K562 (cell line): ENCODE results near the gene DLST. TPM values are rescaled to one million over a fixed set of nuclear protein-coding genes. Genes with fewer than 3 reads are reported as not detected.
A peak's percentile ranks its signal among the peaks of the same experiment; 100 is the strongest.

Experiments used
- ARHGAP35 ChIP-seq: fragments of 450-650 bp; IDR thresholded peaks from 2 replicates; pipeline ENCODE4 v1.6.1; 2018; ENCODE audit not compliant: partially characterized antibody
- BRD9 ChIP-seq: fragments of 450-650 bp; IDR thresholded peaks from 2 replicates; pipeline ENCODE4 v1.6.1; 2018; ENCODE audit warnings: low read depth; ENCODE audit not compliant: partially characterized antibody
- CAMTA2 ChIP-seq: fragments of 250-450 bp; sonication (Bioruptor Pico); conservative IDR thresholded peaks from 2 replicates; pipeline ENCODE4 v1.5.1; 2022
- EP400 ChIP-seq: fragments of 450-650 bp; IDR thresholded peaks from 2 replicates; pipeline ENCODE4 v1.6.1; 2017; ENCODE audit warnings: antibody characterized with exemption, mild to moderate bottlenecking, moderate library complexity
- FIP1L1 ChIP-seq: fragments of 200-400 bp; formaldehyde crosslinking; IDR thresholded peaks from 2 replicates; pipeline ENCODE4 v1.6.1; 2018; ENCODE audit warnings: mild to moderate bottlenecking, low read depth, low read length; ENCODE audit not compliant: poor library complexity, severe bottlenecking
- FOXM1 ChIP-seq, 2 experiments: fragments of 450-650 bp in 1 of 2; sonication (generic) in 1 of 2; formaldehyde crosslinking in 1 of 2; IDR thresholded peaks; 2 replicates each; pipeline versions ENCODE4 v1.6.1 to v1.9.0; 2017 to 2022; ENCODE audit warnings: low read depth in 2 of 2, mild to moderate bottlenecking in 2 of 2, missing genetic modification reagents in 1 of 2, moderate library complexity in 1 of 2
- GABPB2 ChIP-seq: fragments of 250-450 bp; sonication (Bioruptor Pico); conservative IDR thresholded peaks from 2 replicates; pipeline ENCODE4 v1.5.1; 2021; ENCODE audit warnings: mild to moderate bottlenecking
- GATAD2B ChIP-seq: fragments of 450-650 bp; IDR thresholded peaks from 2 replicates; pipeline ENCODE4 v1.6.1; 2017; ENCODE audit warnings: mild to moderate bottlenecking, borderline replicate concordance
- MYNN ChIP-seq, 2 experiments: sonication (generic); formaldehyde crosslinking in 1 of 2; IDR thresholded peaks; 2 replicates each; pipeline versions ENCODE4 v1.5.0 to v1.6.1; 2016 to 2020; ENCODE audit warnings: antibody characterized with exemption in 1 of 2, missing genetic modification reagents in 1 of 2
- NCOR1 ChIP-seq: fragments of 450-650 bp; IDR thresholded peaks from 2 replicates; pipeline ENCODE4 v1.6.1; 2016; ENCODE audit warnings: mild to moderate bottlenecking, moderate library complexity
- NONO ChIP-seq, 2 experiments: fragments of 200-400 bp in 1 of 2; fragments of 450-650 bp in 1 of 2; formaldehyde crosslinking in 1 of 2; IDR thresholded peaks; 2 replicates each; pipeline ENCODE4 v1.6.1; 2017; ENCODE audit warnings: low read depth in 2 of 2, mild to moderate bottlenecking in 2 of 2, moderate library complexity in 2 of 2, low read length in 1 of 2
- PRMT5 ChIP-seq: sonication (generic); formaldehyde crosslinking; IDR thresholded peaks from 2 replicates; pipeline ENCODE4 v1.5.0; 2020; ENCODE audit warnings: missing genetic modification reagents
- SAFB2 ChIP-seq: fragments of 200-400 bp; formaldehyde crosslinking; IDR thresholded peaks from 2 replicates; pipeline ENCODE4 v1.6.1; 2018; ENCODE audit warnings: borderline replicate concordance, low read length, low read depth, moderate library complexity; ENCODE audit not compliant: severe bottlenecking
- SIN3A ChIP-seq, 2 experiments: fragments of 150-350 bp in 1 of 2; IDR thresholded peaks; 2 replicates each; pipeline ENCODE4 v1.6.1; 2011 to 2016; ENCODE audit warnings: borderline replicate concordance in 2 of 2, low read depth in 2 of 2, low read length in 2 of 2, mild to moderate bottlenecking in 2 of 2, moderate library complexity in 2 of 2; ENCODE audit not compliant: control insufficient read depth in 1 of 2
- SIX5 ChIP-seq, 2 experiments: IDR thresholded peaks; 2 replicates each; pipeline ENCODE4 v1.6.1; 2011; ENCODE audit warnings: low read length in 2 of 2, borderline replicate concordance in 1 of 2, low read depth in 1 of 2, mild to moderate bottlenecking in 1 of 2, moderate library complexity in 1 of 2; ENCODE audit not compliant: insufficient read depth in 1 of 2
- SMARCB1 ChIP-seq: IDR thresholded peaks from 2 replicates; pipeline ENCODE4 v1.6.1; 2011; ENCODE audit warnings: improper control_type of control experiment, low read depth; ENCODE audit not compliant: insufficient read length
- SNIP1 ChIP-seq: fragments of 450-650 bp; IDR thresholded peaks from 2 replicates; pipeline ENCODE4 v1.7.1; 2017; ENCODE audit warnings: low read depth, mild to moderate bottlenecking
- SUPT5H ChIP-seq: fragments of 450-650 bp; IDR thresholded peaks from 2 replicates; pipeline ENCODE4 v1.6.1; 2016
- polyA plus RNA-seq, 8 experiments: library from polyadenylated mRNA; depleted of rRNA in 4 of 8; stranded (reverse) in 5 of 8; unstranded in 3 of 8; fragments of >200 nt; fragmentation: Nextera tagmentation in 2 of 8; fragmentation: Illumina TruSeq in 1 of 8; extraction: Ambion mirVana in 2 of 8; extraction: Trizol in 1 of 8; gene quantifications; 2 replicates each; pipeline versions ENCODE4 v1.2.1 to v1.2.3, GENCODE V29; 2011 to 2014; ENCODE audit warnings: inconsistent platforms in 1 of 8, missing spikeins in 1 of 8
- total RNA-seq, 7 experiments: library from RNA; depleted of rRNA in 6 of 7; stranded (reverse); fragments of >200 nt in 6 of 7; fragmentation: Illumina TruSeq in 2 of 7; extraction: Trizol in 2 of 7; gene quantifications; 2 replicates each; pipeline versions ENCODE4 v1.2.1 to v1.2.3, GENCODE V29; 2011 to 2021; ENCODE audit warnings: low replicate concordance in 1 of 7
- TF ChIP-seq, protein P1 (sequence below): fragments of 200-800 bp; sonication (Bioruptor generic); IDR thresholded peaks from 2 replicates; pipeline ENCODE4 v1.6.1; 2017; ENCODE audit warnings: missing genetic modification characterization, missing compliant biosample characterization
- TF ChIP-seq, protein P2 (sequence below): fragments of 450-650 bp; IDR thresholded peaks from 2 replicates; pipeline ENCODE4 v1.6.1; 2016; ENCODE audit warnings: borderline replicate concordance
- TF ChIP-seq, protein P3 (sequence below): sonication (generic); IDR thresholded peaks from 2 replicates; pipeline ENCODE4 v1.6.1; 2016

DLST gene
- total and polyA plus RNA-seq, 9 of the 15 experiments (the other 6 are each of a cell fraction or from before 2014, with no cell fraction given), result 3.0 to 73.7 (median 45.4) TPM

DNA sequence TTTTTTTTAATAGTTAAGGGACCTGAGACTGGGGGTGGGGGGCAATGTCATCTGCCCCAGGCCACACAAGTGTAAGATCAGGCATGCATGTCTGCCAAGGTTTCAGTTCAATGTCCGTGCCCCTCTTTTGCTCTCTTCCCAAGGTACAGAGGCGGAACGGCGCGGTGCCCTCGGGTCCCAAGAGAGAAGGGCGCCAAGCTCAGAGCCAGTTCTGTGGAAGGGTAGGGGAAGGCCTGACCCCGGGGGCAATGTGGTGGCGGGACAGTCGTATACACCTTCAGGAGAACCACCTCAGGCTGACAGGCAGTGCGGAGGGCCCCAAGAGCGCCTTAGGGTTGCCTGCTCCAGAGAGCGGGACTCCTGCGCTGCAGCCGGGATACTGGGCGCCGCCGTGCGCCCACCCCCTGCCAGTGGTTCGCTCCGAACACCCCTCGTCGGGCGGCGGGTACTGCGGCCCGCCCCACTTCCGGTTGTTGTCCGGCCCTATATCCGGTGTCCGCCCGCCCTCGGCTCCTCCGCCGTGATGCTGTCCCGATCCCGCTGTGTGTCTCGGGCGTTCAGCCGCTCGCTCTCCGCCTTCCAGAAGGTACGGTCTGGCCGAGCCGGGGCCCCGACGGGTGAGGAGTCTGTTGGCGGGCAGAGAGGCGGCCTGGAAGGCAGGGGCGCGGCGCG is at the start of gene DLST (continued):
- TF ChIP-seq SAFB2 (no peak), SUPT5H (peak; percentile 72), CAMTA2 (CRISPR knock-in tag) (0 out of 2 replicates have a peak, but pooled peaks have one; percentile 11), EP400 (peak; percentile 46), GABPB2 (CRISPR knock-in tag) (no peak), SNIP1 (no peak), BRD9 (no peak), SIX5 (IDR thresholded peaks at IDR 0.05; ENCODE audit: borderline replicate concordance in 1 of 2, insufficient read depth in 1 of 2, low read depth in 1 of 2, low read length in 2 of 2) (peak; percentile 51; a peak in 3 of 4 replicates), SMARCB1 (no peak), NCOR1 (0 out of 2 replicates have a peak, but pooled peaks have one; percentile 5), FIP1L1 (no peak), GATAD2B (peak; percentile 41; the same call in 1 of the 2 replicates), ARHGAP35 (no peak), FOXM1 (IDR thresholded peaks at IDR 0.05; ENCODE audit: low read depth) (peak; percentile 49; the same call in 1 of the 2 replicates), FOXM1 (CRISPR knock-in tag; IDR thresholded peaks at IDR 0.05; ENCODE audit: low read depth) (no peak), MYNN (IDR thresholded peaks at IDR 0.05) (peak; percentile 25; the same call in 1 of the 2 replicates), MYNN (CRISPR knock-in tag; IDR thresholded peaks at IDR 0.05) (no peak), NONO (IDR thresholded peaks at IDR 0.05; ENCODE audit: low read depth in 2 of 2, low read length in 1 of 2) (peak in 1 of 2 experiments; percentile 98; a peak in 2 of 4 replicates), PRMT5 (CRISPR knock-in tag) (no peak), SIN3A (IDR thresholded peaks at IDR 0.05; ENCODE audit: borderline replicate concordance in 2 of 2, control insufficient read depth in 1 of 2, low read depth in 2 of 2, low read length in 2 of 2) (no peak)
- TF ChIP-seq, protein P1, sequence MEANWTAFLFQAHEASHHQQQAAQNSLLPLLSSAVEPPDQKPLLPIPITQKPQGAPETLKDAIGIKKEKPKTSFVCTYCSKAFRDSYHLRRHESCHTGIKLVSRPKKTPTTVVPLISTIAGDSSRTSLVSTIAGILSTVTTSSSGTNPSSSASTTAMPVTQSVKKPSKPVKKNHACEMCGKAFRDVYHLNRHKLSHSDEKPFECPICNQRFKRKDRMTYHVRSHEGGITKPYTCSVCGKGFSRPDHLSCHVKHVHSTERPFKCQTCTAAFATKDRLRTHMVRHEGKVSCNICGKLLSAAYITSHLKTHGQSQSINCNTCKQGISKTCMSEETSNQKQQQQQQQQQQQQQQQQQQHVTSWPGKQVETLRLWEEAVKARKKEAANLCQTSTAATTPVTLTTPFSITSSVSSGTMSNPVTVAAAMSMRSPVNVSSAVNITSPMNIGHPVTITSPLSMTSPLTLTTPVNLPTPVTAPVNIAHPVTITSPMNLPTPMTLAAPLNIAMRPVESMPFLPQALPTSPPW (CRISPR knock-in tag), result 0 out of 2 replicates have a peak, but pooled peaks have one; percentile 34
- TF ChIP-seq, protein P2, sequence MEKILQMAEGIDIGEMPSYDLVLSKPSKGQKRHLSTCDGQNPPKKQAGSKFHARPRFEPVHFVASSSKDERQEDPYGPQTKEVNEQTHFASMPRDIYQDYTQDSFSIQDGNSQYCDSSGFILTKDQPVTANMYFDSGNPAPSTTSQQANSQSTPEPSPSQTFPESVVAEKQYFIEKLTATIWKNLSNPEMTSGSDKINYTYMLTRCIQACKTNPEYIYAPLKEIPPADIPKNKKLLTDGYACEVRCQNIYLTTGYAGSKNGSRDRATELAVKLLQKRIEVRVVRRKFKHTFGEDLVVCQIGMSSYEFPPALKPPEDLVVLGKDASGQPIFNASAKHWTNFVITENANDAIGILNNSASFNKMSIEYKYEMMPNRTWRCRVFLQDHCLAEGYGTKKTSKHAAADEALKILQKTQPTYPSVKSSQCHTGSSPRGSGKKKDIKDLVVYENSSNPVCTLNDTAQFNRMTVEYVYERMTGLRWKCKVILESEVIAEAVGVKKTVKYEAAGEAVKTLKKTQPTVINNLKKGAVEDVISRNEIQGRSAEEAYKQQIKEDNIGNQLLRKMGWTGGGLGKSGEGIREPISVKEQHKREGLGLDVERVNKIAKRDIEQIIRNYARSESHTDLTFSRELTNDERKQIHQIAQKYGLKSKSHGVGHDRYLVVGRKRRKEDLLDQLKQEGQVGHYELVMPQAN, result no peak
- TF ChIP-seq, protein P3, sequence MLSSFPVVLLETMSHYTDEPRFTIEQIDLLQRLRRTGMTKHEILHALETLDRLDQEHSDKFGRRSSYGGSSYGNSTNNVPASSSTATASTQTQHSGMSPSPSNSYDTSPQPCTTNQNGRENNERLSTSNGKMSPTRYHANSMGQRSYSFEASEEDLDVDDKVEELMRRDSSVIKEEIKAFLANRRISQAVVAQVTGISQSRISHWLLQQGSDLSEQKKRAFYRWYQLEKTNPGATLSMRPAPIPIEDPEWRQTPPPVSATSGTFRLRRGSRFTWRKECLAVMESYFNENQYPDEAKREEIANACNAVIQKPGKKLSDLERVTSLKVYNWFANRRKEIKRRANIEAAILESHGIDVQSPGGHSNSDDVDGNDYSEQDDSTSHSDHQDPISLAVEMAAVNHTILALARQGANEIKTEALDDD, result no peak
